GM13976 (cell line): ENCODE measurements around the gene GGT6.
"Not testable (repeated sequence)": the region's sequence is repeated elsewhere in the genome, so short reads cannot be mapped to it uniquely, and the experiment has no call there.

Experiments
- DNase-seq: peaks from one replicate; pipeline ENCODE4 v3.0.0; 2012; ENCODE audit warnings: low spot score
- CTCF ChIP-seq: IDR thresholded peaks from 2 replicates; pipeline ENCODE4 v1.5.1; 2012; ENCODE audit warnings: borderline replicate concordance, mild to moderate bottlenecking; ENCODE audit not compliant: insufficient read depth; ENCODE audit errors: extremely low read depth, missing control alignments, control extremely low read depth
- in situ Hi-C: fragments of 300-500 bp; cut with MboI; formaldehyde crosslinking; loops from one replicate; pipeline ENCODE4 v1.12.0; 2022; ENCODE audit warnings: low sequenced_read_pairs, mixed read lengths, inconsistent platforms; ENCODE audit not compliant: unreplicated experiment

GGT6 gene

DNA sequence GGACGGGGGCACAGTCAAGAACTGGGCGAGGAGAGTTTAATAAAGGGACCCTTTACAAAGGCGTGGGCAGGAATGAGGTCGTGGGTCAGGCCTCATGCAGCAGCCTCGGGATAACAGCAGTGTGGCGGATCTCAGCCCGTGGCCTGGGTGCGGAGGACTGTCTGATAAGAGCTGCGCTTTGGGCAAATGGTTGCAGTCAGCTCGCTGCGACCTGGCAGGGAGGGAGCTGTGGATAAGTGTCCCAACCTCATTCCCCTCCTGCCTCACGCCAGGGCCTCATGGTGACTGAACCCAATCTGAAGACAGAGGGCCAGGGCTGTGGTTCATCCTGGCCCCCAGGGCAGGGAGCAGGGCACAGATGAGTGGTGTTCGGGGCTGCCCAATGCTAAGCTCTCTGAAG is 37.6 kb upstream of the GGT6 start:
- no peak for TF ChIP-seq CTCF
- in situ Hi-C loops = no loop called here
- DNase-seq = no peak

DNA sequence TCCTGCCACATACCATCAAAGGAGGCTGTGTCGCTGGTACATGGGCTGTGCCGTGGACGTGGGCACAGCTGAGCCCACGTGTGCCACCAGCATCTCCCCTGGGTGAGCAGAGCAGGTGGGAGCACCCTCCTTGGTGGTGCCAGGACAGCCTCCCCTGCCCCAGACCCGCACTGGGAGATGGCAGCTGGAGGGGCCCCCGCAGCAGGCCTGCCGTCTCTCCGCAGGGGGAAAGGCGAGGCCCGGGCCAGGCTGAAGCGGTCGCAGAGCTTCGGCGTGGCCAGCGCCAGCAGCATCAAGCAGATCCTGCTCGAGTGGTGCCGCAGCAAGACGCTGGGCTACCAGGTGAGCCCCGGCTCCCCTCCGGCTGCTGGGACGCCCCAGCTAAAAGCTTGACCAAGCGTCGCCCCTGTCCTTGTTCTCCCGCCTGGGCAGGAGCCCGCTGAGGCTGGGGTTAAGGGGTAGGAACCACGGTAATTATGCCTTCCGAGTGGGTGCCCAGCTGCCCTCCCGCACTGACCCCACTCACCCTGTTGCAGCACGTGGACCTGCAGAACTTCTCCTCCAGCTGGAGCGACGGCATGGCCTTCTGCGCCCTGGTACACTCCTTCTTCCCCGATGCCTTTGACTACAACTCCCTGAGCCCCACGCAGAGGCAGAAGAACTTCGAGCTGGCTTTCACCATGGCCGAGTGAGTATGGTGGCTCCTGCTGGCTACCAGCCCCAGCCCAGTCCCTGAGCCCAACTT is 36.4 kb upstream of the GGT6 start:
- no peak for TF ChIP-seq CTCF
- in situ Hi-C loops = no loop called here
- DNase-seq = no peak

DNA sequence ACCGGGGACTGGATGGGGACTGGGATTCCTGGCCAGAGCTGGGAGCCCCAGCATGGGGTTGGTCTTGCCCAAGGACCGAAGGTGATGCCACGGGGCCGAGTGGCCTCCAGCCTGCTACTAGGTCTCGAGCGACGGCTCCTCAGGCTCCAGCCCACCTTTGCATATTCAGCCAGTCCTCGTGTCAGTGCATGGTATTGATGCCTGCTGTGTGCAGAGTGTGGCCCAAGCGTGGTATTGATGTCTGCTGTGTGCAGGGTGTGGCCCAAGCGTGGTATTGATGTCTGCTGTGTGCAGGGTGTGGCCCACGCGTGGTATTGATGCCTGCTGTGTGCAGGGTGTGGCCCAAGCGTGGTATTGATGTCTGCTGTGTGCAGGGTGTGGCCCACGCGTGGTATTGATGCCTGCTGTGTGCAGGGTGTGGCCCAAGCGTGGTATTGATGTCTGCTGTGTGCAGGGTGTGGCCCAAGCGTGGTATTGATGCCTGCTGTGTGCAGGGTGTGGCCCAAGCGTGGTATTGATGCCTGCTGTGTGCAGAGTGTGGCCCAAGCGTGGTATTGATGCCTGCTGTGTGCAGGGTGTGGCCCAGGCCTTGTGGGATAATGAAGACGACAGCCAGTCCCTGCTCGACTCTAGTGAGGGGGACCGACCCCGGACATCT is 35.4 kb upstream of the GGT6 start:
- DNase-seq, in situ Hi-C loops: not testable (repeated sequence)

DNA sequence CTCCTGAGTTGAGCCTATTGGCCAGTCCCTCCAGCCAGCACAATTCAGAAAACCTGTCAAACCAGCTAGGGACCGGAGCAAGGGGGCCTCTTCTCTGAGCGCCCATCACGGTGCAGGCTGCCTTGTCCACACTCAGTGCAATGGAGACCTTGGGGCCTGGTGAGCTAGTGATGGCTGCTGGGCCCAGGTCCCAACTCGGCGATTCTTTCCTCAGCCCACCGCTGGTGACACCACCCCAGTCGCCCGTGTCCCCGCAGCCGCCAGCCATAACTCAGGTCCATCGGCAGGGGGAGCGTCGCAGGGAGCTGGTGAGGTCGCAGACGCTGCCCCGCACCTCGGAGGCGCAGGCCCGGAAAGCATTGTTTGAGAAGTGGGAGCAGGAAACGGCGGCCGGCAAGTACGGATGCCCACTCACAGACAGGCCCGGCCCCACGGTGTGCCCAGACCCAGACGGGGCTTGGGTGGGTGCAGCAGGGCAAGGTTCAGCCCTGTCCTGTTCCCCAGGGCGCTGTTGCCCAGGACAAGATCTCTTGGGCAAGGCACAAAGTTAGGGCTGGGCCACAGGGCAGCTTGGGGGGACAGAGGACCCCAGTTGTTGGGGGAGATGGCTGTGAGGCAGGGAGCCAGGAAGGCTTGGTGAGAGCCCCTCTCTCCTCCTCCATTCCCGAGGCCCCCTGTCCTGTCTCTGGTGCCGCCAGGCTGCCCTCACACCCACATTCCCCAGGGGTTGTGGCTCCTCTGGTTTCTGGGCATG is 34.7 kb upstream of the GGT6 start:
- DNase-seq = peak; percentile 79
- peak; percentile 20 for TF ChIP-seq CTCF
- in situ Hi-C loops = no loop called here

DNA sequence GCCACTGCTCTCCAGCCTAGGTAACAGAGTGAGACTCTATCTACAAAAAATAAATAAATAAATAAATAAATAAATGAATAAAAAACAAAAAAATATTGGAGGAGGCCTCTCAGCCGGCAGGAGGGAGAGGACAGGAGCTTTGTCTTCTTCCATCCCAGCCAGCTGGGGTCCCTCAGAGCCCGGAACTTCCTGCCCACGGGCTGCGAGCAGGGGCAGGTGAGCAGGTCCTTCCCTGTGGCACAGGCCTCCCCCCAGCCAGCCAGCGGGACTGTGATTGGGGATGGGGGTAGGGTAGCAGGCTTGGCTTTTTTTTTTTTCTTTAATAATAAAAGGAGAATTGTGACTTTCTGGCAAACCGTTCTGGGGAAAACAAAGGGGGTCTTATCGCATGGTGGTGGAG is 34.0 kb upstream of the GGT6 start:
- in situ Hi-C loops = no loop called here
- TF ChIP-seq CTCF = no peak
- no peak for DNase-seq

DNA sequence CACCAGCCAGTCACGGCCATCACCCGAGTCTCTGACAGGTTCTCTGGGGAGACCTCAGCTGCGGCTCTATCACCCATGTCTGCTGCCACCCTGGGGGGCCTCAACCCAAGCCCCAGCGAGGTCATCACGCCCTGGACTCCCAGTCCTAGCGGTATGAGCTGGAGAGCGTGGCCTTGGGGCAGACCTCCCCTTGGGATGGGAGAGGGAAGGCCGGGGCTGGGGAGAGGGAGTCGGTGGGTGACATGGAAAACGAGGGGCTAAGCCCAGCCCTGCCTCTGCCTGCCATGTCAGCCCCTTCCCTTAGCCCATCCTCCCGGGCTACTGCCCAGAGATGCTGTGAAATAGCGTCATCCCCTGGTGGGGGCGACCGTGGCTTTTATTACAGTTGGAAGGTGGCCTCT is 32.6 kb upstream of the GGT6 start:
- DNase-seq = no peak
- in situ Hi-C loops = no loop called here
- no peak for TF ChIP-seq CTCF
